ENCODE measurements around the gene IRF3.

Gene IRF3

GRCh38 chr19:49665351-49666119, at the start of gene IRF3, which contains the start of gene BCL2L12:
IRF3 (minus strand) TSS chr19:49665857; CDS start chr19:49664838, 1,019 bp downstream.
BCL2L12 (plus strand) TSS chr19:49665933; CDS start chr19:49666693, 760 bp downstream.
- H3K4me2 ChIP-seq (ENCODE audit: low read depth, low read length, poor library complexity, severe bottlenecking): peak within 1 kb of the TSS; percentile 96
- H2AFZ ChIP-seq (ENCODE audit: low read depth, low read length, severe bottlenecking): peak within 1 kb of the TSS; percentile 50
- H3K9me2 ChIP-seq (replicated peaks; ENCODE audit: insufficient read depth, low read length): no peaks in the 10 kb centered on the region
- H3K9ac ChIP-seq (ENCODE audit: low read length): peak within 1 kb of the TSS; percentile 90
- TF ChIP-seq EZH2phosphoT487 (conservative IDR thresholded peaks at IDR 0.05; ENCODE audit: low read length) (no peak), CTCF (IDR thresholded peaks at IDR 0.05; ENCODE audit: insufficient read depth, low read length, poor library complexity, severe bottlenecking) (no peak)
- peaks cover 44% of the 10 kb centered on the region for H3K79me2 ChIP-seq (ENCODE audit: insufficient read depth, low read length)
- no peaks in the 10 kb centered on the region for H3K9me3 ChIP-seq (ENCODE audit: insufficient read depth, low read length)
- no peaks in the 10 kb centered on the region for H3F3A ChIP-seq (ENCODE audit: insufficient read depth)
- peak within 1 kb of the TSS; percentile 96 for H3K4me3 ChIP-seq (ENCODE audit: insufficient read depth, low read length, poor library complexity, severe bottlenecking)
- no peaks in the 10 kb centered on the region for H3K27me3 ChIP-seq (ENCODE audit: low read length)
- peak within 1 kb of the TSS; percentile 90 for H3K27ac ChIP-seq (ENCODE audit: low read depth, low read length)
- H3K36me3 ChIP-seq (ENCODE audit: low read length): no peaks in the 10 kb centered on the region
- no peaks in the 10 kb centered on the region for H4K20me1 ChIP-seq (ENCODE audit: low read depth, low read length)

- H3K27ac ChIP-seq (ENCODE audit: low read depth, low read length): no peak overlapping the region
- H2AFZ ChIP-seq (ENCODE audit: low read depth, low read length, severe bottlenecking): no peak overlapping the region
- no peak overlapping the region for H3K4me3 ChIP-seq (ENCODE audit: insufficient read depth, low read length, poor library complexity, severe bottlenecking)
- H3K79me2 ChIP-seq (ENCODE audit: insufficient read depth, low read length): no peaks in the 10 kb centered on the region
- TF ChIP-seq EZH2phosphoT487 (conservative IDR thresholded peaks at IDR 0.05; ENCODE audit: low read length) (no peak), CTCF (IDR thresholded peaks at IDR 0.05; ENCODE audit: insufficient read depth, low read length, poor library complexity, severe bottlenecking) (no peak)
- H3K9me2 ChIP-seq (replicated peaks; ENCODE audit: insufficient read depth, low read length): no peaks in the 10 kb centered on the region
- H3K9me3 ChIP-seq (ENCODE audit: insufficient read depth, low read length): no peaks in the 10 kb centered on the region
- H4K20me1 ChIP-seq (ENCODE audit: low read depth, low read length): no peaks in the 10 kb centered on the region
- H3F3A ChIP-seq (ENCODE audit: insufficient read depth): no peaks in the 10 kb centered on the region
- no peaks in the 10 kb centered on the region for H3K27me3 ChIP-seq (ENCODE audit: low read length)
- no peak overlapping the region for H3K9ac ChIP-seq (ENCODE audit: low read length)
- no peaks in the 10 kb centered on the region for H3K36me3 ChIP-seq (ENCODE audit: low read length)
- H3K4me2 ChIP-seq (ENCODE audit: low read depth, low read length, poor library complexity, severe bottlenecking): no peak overlapping the region
Measured at GRCh38 chr19:49713236-49713845, 47.7 kb upstream of the IRF3 start.

GRCh38 chr19:49712397-49712859, 46.8 kb upstream of the IRF3 start:
- Histone ChIP-seq H3K4me3 (ENCODE audit: insufficient read depth, low read length, poor library complexity, severe bottlenecking) (no peak overlapping the region), H3F3A (ENCODE audit: insufficient read depth) (no peaks in the 10 kb centered on the region), H3K9ac (ENCODE audit: low read length) (no peak overlapping the region), H3K36me3 (ENCODE audit: low read length) (no peaks in the 10 kb centered on the region), H3K4me2 (ENCODE audit: low read depth, low read length, poor library complexity, severe bottlenecking) (no peak overlapping the region), H3K9me2 (replicated peaks; ENCODE audit: insufficient read depth, low read length) (no peaks in the 10 kb centered on the region), H3K27ac (ENCODE audit: low read depth, low read length) (no peak overlapping the region), H2AFZ (ENCODE audit: low read depth, low read length, severe bottlenecking) (no peak overlapping the region), H4K20me1 (ENCODE audit: low read depth, low read length) (no peaks in the 10 kb centered on the region), H3K9me3 (ENCODE audit: insufficient read depth, low read length) (no peaks in the 10 kb centered on the region), H3K27me3 (ENCODE audit: low read length) (no peaks in the 10 kb centered on the region), H3K79me2 (ENCODE audit: insufficient read depth, low read length) (no peaks in the 10 kb centered on the region)
- TF ChIP-seq EZH2phosphoT487 (conservative IDR thresholded peaks at IDR 0.05; ENCODE audit: low read length) (no peak), CTCF (IDR thresholded peaks at IDR 0.05; ENCODE audit: insufficient read depth, low read length, poor library complexity, severe bottlenecking) (no peak)
